C4-2B (cell line): ENCODE measurements around the gene IGF2BP3.

Experiments used
- CTCF ChIP-seq: fragments of 450-650 bp; conservative IDR thresholded peaks from 2 replicates; pipeline ENCODE4 v1.5.1; 2017; ENCODE audit warnings: mild to moderate bottlenecking
- ZFX ChIP-seq: fragments of 450-650 bp; IDR thresholded peaks from 2 replicates; pipeline ENCODE4 v1.6.1; 2017

- TF ChIP-seq CTCF: no peak
- TF ChIP-seq ZFX: no peak
These were observed 170.5 kb downstream of the IGF2BP3 start for GRCh38 chr7:23299770-23300300.
